ACC112 (cell line): ENCODE results near the gene OCRL.

ENCODE experiments used
- H2AFZ ChIP-seq: fragments of 200-600 bp; sonication (generic); one replicate; pipeline ENCODE4 v1.6.0; 2017; ENCODE audit warnings: antibody characterized with exemption, low read length; ENCODE audit not compliant: unreplicated experiment
- H3K27ac ChIP-seq: fragments of 200-600 bp; sonication (generic); 2 replicates; pipeline ENCODE4 v1.5.1; 2014; ENCODE audit warnings: low read depth, mild to moderate bottlenecking, antibody characterized with exemption, low read length, moderate library complexity
- H3K27me3 ChIP-seq: fragments of 200-600 bp; sonication (generic); 2 replicates; pipeline ENCODE4 v1.6.1; 2014; ENCODE audit warnings: mild to moderate bottlenecking, antibody characterized with exemption, low read length, moderate library complexity, mixed read lengths; ENCODE audit not compliant: insufficient read depth
- H3K36me3 ChIP-seq: fragments of 200-600 bp; sonication (generic); 2 replicates; pipeline ENCODE4 v1.6.1; 2016; ENCODE audit warnings: mild to moderate bottlenecking, antibody characterized with exemption, low read length, moderate library complexity, mixed read lengths; ENCODE audit not compliant: insufficient read depth
- H3K4me1 ChIP-seq: fragments of 200-600 bp; sonication (generic); one replicate; pipeline ENCODE4 v1.6.1; 2016; ENCODE audit warnings: low read length, mixed read lengths; ENCODE audit not compliant: insufficient read depth, unreplicated experiment, control insufficient read depth
- H3K4me3 ChIP-seq: fragments of 200-600 bp; sonication (generic); 2 replicates; pipeline ENCODE4 v1.5.1; 2014; ENCODE audit warnings: mild to moderate bottlenecking, low read depth, low read length
- H3K79me2 ChIP-seq: fragments of 200-600 bp; sonication (generic); one replicate; pipeline ENCODE4 v1.6.0; 2016; ENCODE audit warnings: low read length; ENCODE audit not compliant: control insufficient read depth, unreplicated experiment, insufficient read depth

Gene OCRL

GRCh38 chrX:129520151-129520550, 19.9 kb upstream of the OCRL start:
- peaks cover 5% of the 10 kb centered on the region; the same call in 1 of the 2 replicates for H3K36me3 ChIP-seq
- H3K4me3 ChIP-seq = no peak overlapping the region
- H3K27ac ChIP-seq = no peak overlapping the region
- no peaks in the 10 kb centered on the region for H3K4me1 ChIP-seq
- no peak overlapping the region for H2AFZ ChIP-seq
- peaks cover 47% of the 10 kb centered on the region for H3K79me2 ChIP-seq
- no peaks in the 10 kb centered on the region for H3K27me3 ChIP-seq

- H3K4me3 ChIP-seq = peak overlapping the region; percentile 94
- H3K36me3 ChIP-seq = no peaks in the 10 kb centered on the region
- H3K4me1 ChIP-seq = no peaks in the 10 kb centered on the region
- H2AFZ ChIP-seq = peak overlapping the region; percentile 85
- H3K27ac ChIP-seq = peak overlapping the region; percentile 34; the same call in 1 of the 2 replicates
- H3K27me3 ChIP-seq = no peaks in the 10 kb centered on the region
- peaks cover 35% of the 10 kb centered on the region for H3K79me2 ChIP-seq
Measured at GRCh38 chrX:129522184-129523078, 17.6 kb upstream of the OCRL start.

- H3K36me3 ChIP-seq = no peaks in the 10 kb centered on the region
- H3K4me3 ChIP-seq = peak within 1 kb of the TSS; percentile 94
- peak within 1 kb of the TSS; percentile 34; the same call in 1 of the 2 replicates for H3K27ac ChIP-seq
- H3K79me2 ChIP-seq = peaks cover 31% of the 10 kb centered on the region
- H3K27me3 ChIP-seq = no peaks in the 10 kb centered on the region
- no peaks in the 10 kb centered on the region for H3K4me1 ChIP-seq
- H2AFZ ChIP-seq = peak within 1 kb of the TSS; percentile 85
Measured at GRCh38 chrX:129523079-129523911, 16.8 kb upstream of the OCRL start, which contains the start of gene SMARCA1. Gene SMARCA1 (minus strand): TSS chrX:129523490. CDS start chrX:129523370, 120 bp downstream.

GRCh38 chrX:129524250-129524850, 15.7 kb upstream of the OCRL start:
- Histone ChIP-seq H2AFZ (no peak overlapping the region), H3K27me3 (no peaks in the 10 kb centered on the region), H3K4me1 (no peaks in the 10 kb centered on the region), H3K4me3 (no peak overlapping the region), H3K27ac (no peak overlapping the region), H3K36me3 (no peaks in the 10 kb centered on the region), H3K79me2 (peaks cover 23% of the 10 kb centered on the region)

- no peak overlapping the region for H3K4me3 ChIP-seq
- H3K36me3 ChIP-seq = no peaks in the 10 kb centered on the region
- H3K79me2 ChIP-seq = peaks cover 15% of the 10 kb centered on the region
- no peaks in the 10 kb centered on the region for H3K4me1 ChIP-seq
- no peak overlapping the region for H2AFZ ChIP-seq
- H3K27me3 ChIP-seq = no peaks in the 10 kb centered on the region
- no peak overlapping the region for H3K27ac ChIP-seq
Measured at GRCh38 chrX:129525162-129525561, 14.9 kb upstream of the OCRL start.

GRCh38 chrX:129525896-129526295, 14.2 kb upstream of the OCRL start:
- H2AFZ ChIP-seq = no peak overlapping the region
- no peak overlapping the region for H3K4me3 ChIP-seq
- no peaks in the 10 kb centered on the region for H3K27me3 ChIP-seq
- no peaks in the 10 kb centered on the region for H3K4me1 ChIP-seq
- H3K79me2 ChIP-seq = peaks cover 10% of the 10 kb centered on the region
- H3K27ac ChIP-seq = no peak overlapping the region
- no peaks in the 10 kb centered on the region for H3K36me3 ChIP-seq

- H3K27ac ChIP-seq = no peak overlapping the region
- no peaks in the 10 kb centered on the region for H3K79me2 ChIP-seq
- no peaks in the 10 kb centered on the region for H3K4me1 ChIP-seq
- no peak overlapping the region for H3K4me3 ChIP-seq
- no peaks in the 10 kb centered on the region for H3K36me3 ChIP-seq
- no peak overlapping the region for H2AFZ ChIP-seq
- no peaks in the 10 kb centered on the region for H3K27me3 ChIP-seq
Measured at GRCh38 chrX:129529685-129530281, 10.3 kb upstream of the OCRL start.

- H3K79me2 ChIP-seq = no peaks in the 10 kb centered on the region
- H3K4me1 ChIP-seq = peaks cover 2% of the 10 kb centered on the region
- no peak overlapping the region for H2AFZ ChIP-seq
- no peaks in the 10 kb centered on the region for H3K27me3 ChIP-seq
- no peak overlapping the region for H3K4me3 ChIP-seq
- H3K27ac ChIP-seq = no peak overlapping the region
- no peaks in the 10 kb centered on the region for H3K36me3 ChIP-seq
Measured at GRCh38 chrX:129530410-129530809, 9.6 kb upstream of the OCRL start.

- no peak overlapping the region for H3K27ac ChIP-seq
Measured at GRCh38 chrX:129531132-129531531, 8.9 kb upstream of the OCRL start.

More at GRCh38 chrX:129531132-129531531, 8.9 kb upstream of the OCRL start:
- Histone ChIP-seq H3K79me2 (no peaks in the 10 kb centered on the region), H2AFZ (no peak overlapping the region), H3K4me3 (no peak overlapping the region), H3K36me3 (no peaks in the 10 kb centered on the region), H3K4me1 (peaks cover 2% of the 10 kb centered on the region), H3K27me3 (no peaks in the 10 kb centered on the region)
